SK-N-SH treated with all-trans-retinoic acid at 6 μM for 48 hours (cell line): ENCODE data around the gene OR6M1.

Experiments used
- ATAC-seq: fragments of 200-7000 bp; cut with Tn5 transposase; 3 replicates; pipeline ENCODE4 v1.9.1; 2020; ENCODE audit warnings: mild to moderate bottlenecking, moderate library complexity
- ARNTL ChIP-seq: fragments of 450-650 bp; formaldehyde crosslinking; IDR thresholded peaks from 2 replicates; pipeline ENCODE4 v1.5.0; 2020; ENCODE audit warnings: low read depth, mild to moderate bottlenecking, moderate library complexity, borderline replicate concordance
- BACH2 ChIP-seq: fragments of 250-450 bp; sonication (Bioruptor Pico); IDR thresholded peaks from 2 replicates; pipeline ENCODE4 v1.9.0; 2021; ENCODE audit warnings: mild to moderate bottlenecking, borderline replicate concordance
- CSDC2 ChIP-seq: fragments of 250-450 bp; sonication (Bioruptor Pico); IDR thresholded peaks from 2 replicates; pipeline ENCODE4 v1.5.0; 2020; ENCODE audit warnings: mild to moderate bottlenecking, moderate library complexity
- ESRRG ChIP-seq: fragments of 250-450 bp; sonication (Bioruptor Pico); IDR thresholded peaks from 2 replicates; pipeline ENCODE4 v1.6.1; 2021; ENCODE audit warnings: mild to moderate bottlenecking
- ISL1 ChIP-seq: fragments of 250-450 bp; sonication (Bioruptor Pico); IDR thresholded peaks from 2 replicates; pipeline ENCODE4 v2.1.2; 2022; ENCODE audit warnings: mild to moderate bottlenecking, moderate library complexity
- OSR1 ChIP-seq: fragments of 250-450 bp; sonication (Bioruptor Pico); IDR thresholded peaks from 2 replicates; pipeline ENCODE4 v1.8.0; 2022; ENCODE audit warnings: moderate library complexity, mild to moderate bottlenecking, inconsistent platforms
- PPARA ChIP-seq: fragments of 250-450 bp; sonication (Bioruptor Pico); IDR thresholded peaks from 2 replicates; pipeline ENCODE4 v1.5.0; 2020; ENCODE audit warnings: mild to moderate bottlenecking, borderline replicate concordance
- RARB ChIP-seq: fragments of 250-450 bp; sonication (Bioruptor Pico); IDR thresholded peaks from 2 replicates; pipeline ENCODE4 v1.8.0; 2021; ENCODE audit warnings: mild to moderate bottlenecking, moderate library complexity
- SNAI2 ChIP-seq: fragments of 250-450 bp; sonication (Bioruptor Pico); IDR thresholded peaks from 2 replicates; pipeline ENCODE4 v1.5.0; 2020; ENCODE audit warnings: mild to moderate bottlenecking, moderate library complexity
- TCF4 ChIP-seq: fragments of 250-450 bp; sonication (Bioruptor Pico); IDR thresholded peaks from 2 replicates; pipeline ENCODE4 v1.8.0; 2021; ENCODE audit warnings: mild to moderate bottlenecking, moderate library complexity, borderline replicate concordance
- TOX ChIP-seq: fragments of 250-450 bp; sonication (Bioruptor Pico); IDR thresholded peaks from 2 replicates; pipeline ENCODE4 v1.8.0; 2021; ENCODE audit warnings: mild to moderate bottlenecking, moderate library complexity, borderline replicate concordance
- ZC3H10 ChIP-seq: fragments of 250-450 bp; sonication (Bioruptor Pico); IDR thresholded peaks from 2 replicates; pipeline ENCODE4 v1.5.1; 2021; ENCODE audit warnings: mild to moderate bottlenecking, moderate library complexity
- ZFP3 ChIP-seq: fragments of 250-450 bp; sonication (Bioruptor Pico); IDR thresholded peaks from 2 replicates; pipeline ENCODE4 v1.5.0; 2020; ENCODE audit warnings: mild to moderate bottlenecking, moderate library complexity
- ZFP30 ChIP-seq: fragments of 450-650 bp; formaldehyde crosslinking; IDR thresholded peaks from 2 replicates; pipeline ENCODE4 v1.5.0; 2022; ENCODE audit warnings: mild to moderate bottlenecking, moderate library complexity
- ZNF565 ChIP-seq: fragments of 450-650 bp; formaldehyde crosslinking; conservative IDR thresholded peaks from 2 replicates; pipeline ENCODE4 v1.5.0; 2020; ENCODE audit warnings: low read depth, mild to moderate bottlenecking, moderate library complexity
- ZNF70 ChIP-seq: fragments of 450-650 bp; formaldehyde crosslinking; IDR thresholded peaks from 2 replicates; pipeline ENCODE4 v1.5.0; 2020; ENCODE audit warnings: mild to moderate bottlenecking, moderate library complexity
- ZNF8 ChIP-seq: fragments of 450-650 bp; formaldehyde crosslinking; IDR thresholded peaks from 2 replicates; pipeline ENCODE4 v1.5.0; 2020; ENCODE audit warnings: mild to moderate bottlenecking, moderate library complexity
- TF ChIP-seq, protein P1 (sequence below): fragments of 250-450 bp; sonication (Bioruptor Pico); IDR thresholded peaks from 2 replicates; pipeline ENCODE4 v1.5.1; 2020; ENCODE audit warnings: low read depth, mild to moderate bottlenecking, moderate library complexity
- TF ChIP-seq, protein P2 (sequence below): fragments of 250-450 bp; sonication (Bioruptor Pico); IDR thresholded peaks from 2 replicates; pipeline ENCODE4 v1.8.0; 2021; ENCODE audit warnings: low read depth, mild to moderate bottlenecking, moderate library complexity, borderline replicate concordance
- TF ChIP-seq, protein P3 (sequence below): fragments of 250-450 bp; sonication (Bioruptor Pico); IDR thresholded peaks from 2 replicates; pipeline ENCODE4 v1.5.1; 2021; ENCODE audit warnings: mild to moderate bottlenecking, moderate library complexity
- TF ChIP-seq, protein P4 (sequence below): fragments of 250-450 bp; sonication (Bioruptor Pico); IDR thresholded peaks from 2 replicates; pipeline ENCODE4 v1.8.0; 2020; ENCODE audit warnings: mild to moderate bottlenecking, moderate library complexity, borderline replicate concordance

The OR6M1 gene, protein sequence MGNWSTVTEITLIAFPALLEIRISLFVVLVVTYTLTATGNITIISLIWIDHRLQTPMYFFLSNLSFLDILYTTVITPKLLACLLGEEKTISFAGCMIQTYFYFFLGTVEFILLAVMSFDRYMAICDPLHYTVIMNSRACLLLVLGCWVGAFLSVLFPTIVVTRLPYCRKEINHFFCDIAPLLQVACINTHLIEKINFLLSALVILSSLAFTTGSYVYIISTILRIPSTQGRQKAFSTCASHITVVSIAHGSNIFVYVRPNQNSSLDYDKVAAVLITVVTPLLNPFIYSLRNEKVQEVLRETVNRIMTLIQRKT

DNA sequence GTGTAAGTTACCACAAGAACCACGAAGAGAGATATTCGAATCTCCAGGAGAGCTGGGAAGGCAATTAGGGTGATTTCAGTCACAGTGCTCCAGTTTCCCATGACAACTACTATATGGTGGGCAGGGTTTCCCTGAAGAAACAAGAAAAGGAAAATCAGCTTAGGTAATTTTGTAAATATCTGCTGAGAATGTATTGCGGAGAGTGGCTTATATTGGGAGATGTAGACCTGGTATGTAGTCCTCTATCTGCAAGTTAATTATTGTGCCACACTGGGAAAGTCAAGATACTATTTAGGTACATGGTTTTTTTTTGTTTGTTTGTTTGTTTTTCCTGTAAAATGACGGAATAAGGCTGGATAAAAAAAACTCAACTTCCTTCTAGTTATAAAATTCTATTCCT is at the start of gene OR6M1:
Gene OR6M1 (minus strand): TSS at position 101 of the 400 bp plus-strand sequence. CDS start 0 bp downstream, at position 101.
- no peak for ATAC-seq
- TF ChIP-seq PPARA (CRISPR knock-in tag), result no peak
- no peak for TF ChIP-seq ZFP3 (CRISPR knock-in tag)
- no peak for TF ChIP-seq TOX (CRISPR knock-in tag)
- TF ChIP-seq ARNTL (CRISPR knock-in tag), result no peak
- no peak for TF ChIP-seq OSR1 (CRISPR knock-in tag)
- no peak for TF ChIP-seq ZNF8 (CRISPR knock-in tag)
- no peak for TF ChIP-seq SNAI2
- TF ChIP-seq, protein P1, sequence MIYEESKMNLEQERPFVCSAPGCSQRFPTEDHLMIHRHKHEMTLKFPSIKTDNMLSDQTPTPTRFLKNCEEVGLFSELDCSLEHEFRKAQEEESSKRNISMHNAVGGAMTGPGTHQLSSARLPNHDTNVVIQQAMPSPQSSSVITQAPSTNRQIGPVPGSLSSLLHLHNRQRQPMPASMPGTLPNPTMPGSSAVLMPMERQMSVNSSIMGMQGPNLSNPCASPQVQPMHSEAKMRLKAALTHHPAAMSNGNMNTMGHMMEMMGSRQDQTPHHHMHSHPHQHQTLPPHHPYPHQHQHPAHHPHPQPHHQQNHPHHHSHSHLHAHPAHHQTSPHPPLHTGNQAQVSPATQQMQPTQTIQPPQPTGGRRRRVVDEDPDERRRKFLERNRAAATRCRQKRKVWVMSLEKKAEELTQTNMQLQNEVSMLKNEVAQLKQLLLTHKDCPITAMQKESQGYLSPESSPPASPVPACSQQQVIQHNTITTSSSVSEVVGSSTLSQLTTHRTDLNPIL (CRISPR knock-in tag), result no peak
- TF ChIP-seq CSDC2 (CRISPR knock-in tag), result no peak
- no peak for TF ChIP-seq ESRRG (CRISPR knock-in tag)
- TF ChIP-seq, protein P2, sequence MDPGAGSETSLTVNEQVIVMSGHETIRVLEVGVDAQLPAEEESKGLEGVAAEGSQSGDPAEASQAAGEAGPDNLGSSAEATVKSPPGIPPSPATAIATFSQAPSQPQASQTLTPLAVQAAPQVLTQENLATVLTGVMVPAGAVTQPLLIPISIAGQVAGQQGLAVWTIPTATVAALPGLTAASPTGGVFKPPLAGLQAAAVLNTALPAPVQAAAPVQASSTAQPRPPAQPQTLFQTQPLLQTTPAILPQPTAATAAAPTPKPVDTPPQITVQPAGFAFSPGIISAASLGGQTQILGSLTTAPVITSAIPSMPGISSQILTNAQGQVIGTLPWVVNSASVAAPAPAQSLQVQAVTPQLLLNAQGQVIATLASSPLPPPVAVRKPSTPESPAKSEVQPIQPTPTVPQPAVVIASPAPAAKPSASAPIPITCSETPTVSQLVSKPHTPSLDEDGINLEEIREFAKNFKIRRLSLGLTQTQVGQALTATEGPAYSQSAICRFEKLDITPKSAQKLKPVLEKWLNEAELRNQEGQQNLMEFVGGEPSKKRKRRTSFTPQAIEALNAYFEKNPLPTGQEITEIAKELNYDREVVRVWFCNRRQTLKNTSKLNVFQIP, result no peak
- TF ChIP-seq ZNF565 (CRISPR knock-in tag), result no peak

DNA sequence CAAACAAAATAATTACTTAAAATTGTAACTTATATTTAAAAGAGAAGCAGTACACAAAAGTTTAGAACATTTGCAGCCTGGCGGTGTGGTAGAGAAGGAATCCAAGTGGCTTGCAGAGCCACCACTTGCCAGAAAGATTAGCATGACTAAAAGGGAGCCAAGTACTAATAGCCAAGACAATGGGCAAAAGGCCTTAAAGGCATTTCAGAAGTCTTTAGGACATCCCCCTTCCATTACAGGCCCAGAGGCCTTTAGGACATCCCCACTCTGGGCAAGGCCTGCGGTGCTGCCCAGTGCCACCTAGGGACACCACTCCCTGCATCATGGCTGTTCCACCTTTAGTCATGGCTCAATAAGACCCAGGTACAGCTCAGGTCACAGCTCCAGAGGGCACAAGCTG is 46.9 kb upstream of the OR6M1 start:
- ATAC-seq, result no peak
- no peak for TF ChIP-seq SNAI2
- TF ChIP-seq ESRRG (CRISPR knock-in tag), result no peak
- TF ChIP-seq ZNF8 (CRISPR knock-in tag), result no peak
- TF ChIP-seq, protein P3, sequence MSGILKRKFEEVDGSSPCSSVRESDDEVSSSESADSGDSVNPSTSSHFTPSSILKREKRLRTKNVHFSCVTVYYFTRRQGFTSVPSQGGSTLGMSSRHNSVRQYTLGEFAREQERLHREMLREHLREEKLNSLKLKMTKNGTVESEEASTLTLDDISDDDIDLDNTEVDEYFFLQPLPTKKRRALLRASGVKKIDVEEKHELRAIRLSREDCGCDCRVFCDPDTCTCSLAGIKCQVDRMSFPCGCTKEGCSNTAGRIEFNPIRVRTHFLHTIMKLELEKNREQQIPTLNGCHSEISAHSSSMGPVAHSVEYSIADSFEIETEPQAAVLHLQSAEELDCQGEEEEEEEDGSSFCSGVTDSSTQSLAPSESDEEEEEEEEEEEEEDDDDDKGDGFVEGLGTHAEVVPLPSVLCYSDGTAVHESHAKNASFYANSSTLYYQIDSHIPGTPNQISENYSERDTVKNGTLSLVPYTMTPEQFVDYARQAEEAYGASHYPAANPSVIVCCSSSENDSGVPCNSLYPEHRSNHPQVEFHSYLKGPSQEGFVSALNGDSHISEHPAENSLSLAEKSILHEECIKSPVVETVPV (CRISPR knock-in tag), result no peak
- TF ChIP-seq ZC3H10 (CRISPR knock-in tag), result no peak
- TF ChIP-seq, protein P4, sequence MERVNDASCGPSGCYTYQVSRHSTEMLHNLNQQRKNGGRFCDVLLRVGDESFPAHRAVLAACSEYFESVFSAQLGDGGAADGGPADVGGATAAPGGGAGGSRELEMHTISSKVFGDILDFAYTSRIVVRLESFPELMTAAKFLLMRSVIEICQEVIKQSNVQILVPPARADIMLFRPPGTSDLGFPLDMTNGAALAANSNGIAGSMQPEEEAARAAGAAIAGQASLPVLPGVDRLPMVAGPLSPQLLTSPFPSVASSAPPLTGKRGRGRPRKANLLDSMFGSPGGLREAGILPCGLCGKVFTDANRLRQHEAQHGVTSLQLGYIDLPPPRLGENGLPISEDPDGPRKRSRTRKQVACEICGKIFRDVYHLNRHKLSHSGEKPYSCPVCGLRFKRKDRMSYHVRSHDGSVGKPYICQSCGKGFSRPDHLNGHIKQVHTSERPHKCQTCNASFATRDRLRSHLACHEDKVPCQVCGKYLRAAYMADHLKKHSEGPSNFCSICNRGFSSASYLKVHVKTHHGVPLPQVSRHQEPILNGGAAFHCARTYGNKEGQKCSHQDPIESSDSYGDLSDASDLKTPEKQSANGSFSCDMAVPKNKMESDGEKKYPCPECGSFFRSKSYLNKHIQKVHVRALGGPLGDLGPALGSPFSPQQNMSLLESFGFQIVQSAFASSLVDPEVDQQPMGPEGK (CRISPR knock-in tag), result no peak
- TF ChIP-seq TCF4 (CRISPR knock-in tag), result no peak
- TF ChIP-seq TOX (CRISPR knock-in tag), result no peak
- TF ChIP-seq OSR1 (CRISPR knock-in tag), result no peak
- TF ChIP-seq ZFP3 (CRISPR knock-in tag), result no peak

DNA sequence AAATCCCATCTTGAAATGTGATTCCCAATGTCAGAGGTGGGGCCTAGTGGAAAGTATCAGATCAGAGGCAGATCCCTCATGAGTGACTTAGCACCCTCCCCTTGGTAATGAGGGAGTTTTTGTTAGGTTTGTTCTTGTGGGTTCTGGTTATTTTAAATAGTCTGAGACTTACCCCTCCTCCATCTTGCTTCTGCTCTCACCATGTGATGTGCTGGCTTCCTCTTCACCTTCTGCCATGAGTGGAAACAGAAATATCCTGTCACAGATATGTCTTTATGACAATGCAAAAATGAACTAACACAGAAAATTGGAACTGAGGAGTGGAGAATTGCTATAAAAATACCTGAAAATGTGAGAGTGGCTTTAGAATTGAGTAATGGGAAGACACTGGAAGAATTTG is 46.2 kb upstream of the OR6M1 start:
- no peak for ATAC-seq
- TF ChIP-seq OSR1 (CRISPR knock-in tag) (no peak), PPARA (CRISPR knock-in tag) (no peak), ZFP30 (CRISPR knock-in tag) (no peak), ARNTL (CRISPR knock-in tag) (no peak), BACH2 (CRISPR knock-in tag) (no peak), ZNF70 (CRISPR knock-in tag) (no peak), RARB (CRISPR knock-in tag) (no peak), ISL1 (CRISPR knock-in tag) (no peak)
- TF ChIP-seq, protein P2, result no peak
- TF ChIP-seq, protein P4 (CRISPR knock-in tag), result no peak
